Mesodermal cell (in vitro differentiated cells): ENCODE measurements around the gene PDE4A.
"Not testable (repeated sequence)": the region's sequence is repeated elsewhere in the genome, so short reads cannot be mapped to it uniquely, and the experiment has no call there.

Experiments used
- H3K27ac ChIP-seq: 2 replicates; pipeline ENCODE4 v1.7.0; 2013; ENCODE audit warnings: mild to moderate bottlenecking, low read depth, low read length, moderate library complexity; ENCODE audit not compliant: severe bottlenecking
- H3K36me3 ChIP-seq: 2 replicates; pipeline ENCODE4 v1.7.1; 2013; ENCODE audit warnings: mild to moderate bottlenecking, low read length, moderate library complexity; ENCODE audit not compliant: control insufficient read depth, insufficient read depth
- H3K4me1 ChIP-seq: one replicate; pipeline ENCODE4 v1.7.1; 2013; ENCODE audit warnings: mild to moderate bottlenecking, low read length; ENCODE audit not compliant: insufficient read depth, control insufficient read depth, poor library complexity, severe bottlenecking
- H3K4me3 ChIP-seq: 2 replicates; pipeline ENCODE4 v1.7.0; 2013; ENCODE audit warnings: low read length, control low read depth, mild to moderate bottlenecking; ENCODE audit not compliant: insufficient read depth, poor library complexity, severe bottlenecking; ENCODE audit errors: extremely low read depth
- H3K9me3 ChIP-seq: 2 replicates; pipeline ENCODE4 v1.7.1; 2013; ENCODE audit warnings: mild to moderate bottlenecking, low read length, moderate library complexity; ENCODE audit not compliant: control insufficient read depth
- WGBS, 2 experiments: methylation state at CpG; one replicate each; pipeline ENCODE4 v1.1.5; 2013; ENCODE audit warnings: missing lambda C conversion rate in 2 of 2; ENCODE audit not compliant: insufficient coverage in 2 of 2; 5-methylcytosine and 5-hydroxymethylcytosine counted together

PDE4A gene

GRCh38 chr19:10450853-10451609 lies 30.7 kb downstream of the PDE4A start:
- Histone ChIP-seq H3K4me3 (no peak overlapping the region), H3K9me3 (no peaks in the 10 kb centered on the region), H3K27ac (no peak overlapping the region), H3K36me3 (peaks cover 3% of the 10 kb centered on the region), H3K4me1 (no peaks in the 10 kb centered on the region)
- 85 to 91% methylated on average over 16 to 18 of the region's 25 CpGs for WGBS, 2 experiments

DNA sequence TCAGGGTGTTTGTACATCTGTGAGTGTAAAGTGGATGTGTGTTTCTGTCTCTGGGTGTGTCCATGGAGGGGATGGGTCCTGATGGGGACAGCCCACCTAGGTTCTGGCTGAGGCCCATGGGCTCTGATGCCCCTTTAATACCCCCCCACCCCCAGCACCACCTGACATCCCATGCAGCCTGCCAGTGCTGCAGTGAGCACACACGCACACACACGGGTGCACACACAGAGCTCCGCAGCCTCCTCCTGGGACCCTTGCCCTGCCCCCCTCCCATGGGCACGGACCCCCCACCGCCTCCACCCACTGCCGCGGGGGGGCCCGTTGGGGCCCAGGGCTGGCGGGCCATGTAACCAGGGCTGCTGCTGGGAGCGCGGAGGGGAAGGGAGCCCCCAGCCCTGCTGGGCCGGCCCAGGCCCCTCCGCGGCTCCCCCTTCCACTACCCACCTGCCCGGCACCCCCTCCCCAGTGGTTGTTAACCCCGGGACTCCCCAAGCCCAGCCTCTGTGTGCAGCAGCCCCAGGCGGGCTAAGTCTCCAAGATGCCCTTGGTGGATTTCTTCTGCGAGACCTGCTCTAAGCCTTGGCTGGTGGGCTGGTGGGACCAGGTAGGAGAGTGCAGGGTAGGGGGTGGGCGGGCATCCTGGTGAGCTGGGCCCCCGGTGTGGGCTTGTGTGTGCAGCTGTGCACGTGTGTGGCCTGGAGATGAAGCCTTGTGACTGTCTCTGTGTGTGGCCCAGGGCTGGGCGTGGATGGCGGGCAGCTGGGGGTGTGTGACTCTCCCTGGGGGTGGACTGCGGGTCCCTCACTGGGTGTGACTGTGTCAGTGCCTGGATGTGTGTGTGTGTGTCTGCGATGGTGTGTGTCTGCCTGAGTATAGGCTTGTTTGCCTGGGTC lies 32.6 kb downstream of the PDE4A start:
- Histone ChIP-seq H3K4me1 (no peaks in the 10 kb centered on the region), H3K27ac (no peak overlapping the region), H3K36me3 (peaks cover 3% of the 10 kb centered on the region), H3K9me3 (no peaks in the 10 kb centered on the region), H3K4me3 (no peak overlapping the region)
- WGBS, 2 experiments: 81 to 93% methylated on average over 6 to 13 of the region's 25 CpGs

- H3K36me3 ChIP-seq: peaks cover 1% of the 10 kb centered on the region
- H3K9me3 ChIP-seq: no peaks in the 10 kb centered on the region
- no peak overlapping the region for H3K4me3 ChIP-seq
- no peak overlapping the region for H3K27ac ChIP-seq
- H3K4me1 ChIP-seq: no peaks in the 10 kb centered on the region
- WGBS, 2 experiments: 100% methylated on average over 1 of the region's 4 CpGs; no CpG with 5 or more reads in 1 of the 2 experiments
Observed at GRCh38 chr19:10453852-10454251, 33.5 kb downstream of the PDE4A start.

DNA sequence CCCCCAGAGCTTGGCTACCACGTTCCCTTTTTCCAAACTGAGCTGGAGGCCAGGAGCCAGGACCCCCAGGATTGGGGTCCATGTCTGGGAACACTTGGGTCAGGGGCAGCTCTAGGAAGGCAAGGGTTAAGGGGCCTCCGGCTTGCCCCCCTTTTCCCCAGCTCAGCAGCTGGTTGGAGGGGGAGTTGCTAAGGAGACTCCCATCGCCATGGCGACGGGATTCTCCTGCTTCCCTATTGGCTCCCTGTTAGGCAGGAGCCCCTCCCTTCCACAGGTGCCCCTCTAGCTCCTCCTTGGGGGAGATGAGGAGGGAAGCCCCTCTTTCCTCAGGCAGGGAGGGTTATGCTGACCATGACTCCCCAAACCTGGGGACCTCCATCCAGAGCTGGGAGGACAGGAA lies 33.9 kb downstream of the PDE4A start:
- no peaks in the 10 kb centered on the region for H3K36me3 ChIP-seq
- H3K9me3 ChIP-seq: no peaks in the 10 kb centered on the region
- H3K4me1 ChIP-seq: no peaks in the 10 kb centered on the region
- WGBS, 2 experiments: 20 to 33% methylated on average over 1 of the region's 5 CpGs
- H3K4me3 ChIP-seq: no peak overlapping the region
- H3K27ac ChIP-seq: no peak overlapping the region

- WGBS, 2 experiments: 81 to 95% methylated on average over 6 to 7 of the region's 7 CpGs
Observed at GRCh38 chr19:10458733-10459132, 38.4 kb downstream of the PDE4A start.

GRCh38 chr19:10460714-10461046 lies 40.3 kb downstream of the PDE4A start:
- H3K36me3 ChIP-seq: peaks cover 7% of the 10 kb centered on the region
- H3K4me3 ChIP-seq: no peak overlapping the region
- WGBS, 2 experiments: 58 to 63% methylated on average over 3 to 5 of the region's 8 CpGs
- no peaks in the 10 kb centered on the region for H3K9me3 ChIP-seq
- peaks cover 3% of the 10 kb centered on the region for H3K4me1 ChIP-seq
- no peak overlapping the region for H3K27ac ChIP-seq

More at GRCh38 chr19:10458733-10459132, 38.4 kb downstream of the PDE4A start:
- H3K36me3 ChIP-seq, H3K4me3 ChIP-seq, H3K4me1 ChIP-seq, H3K9me3 ChIP-seq, H3K27ac ChIP-seq: not testable (repeated sequence)

DNA sequence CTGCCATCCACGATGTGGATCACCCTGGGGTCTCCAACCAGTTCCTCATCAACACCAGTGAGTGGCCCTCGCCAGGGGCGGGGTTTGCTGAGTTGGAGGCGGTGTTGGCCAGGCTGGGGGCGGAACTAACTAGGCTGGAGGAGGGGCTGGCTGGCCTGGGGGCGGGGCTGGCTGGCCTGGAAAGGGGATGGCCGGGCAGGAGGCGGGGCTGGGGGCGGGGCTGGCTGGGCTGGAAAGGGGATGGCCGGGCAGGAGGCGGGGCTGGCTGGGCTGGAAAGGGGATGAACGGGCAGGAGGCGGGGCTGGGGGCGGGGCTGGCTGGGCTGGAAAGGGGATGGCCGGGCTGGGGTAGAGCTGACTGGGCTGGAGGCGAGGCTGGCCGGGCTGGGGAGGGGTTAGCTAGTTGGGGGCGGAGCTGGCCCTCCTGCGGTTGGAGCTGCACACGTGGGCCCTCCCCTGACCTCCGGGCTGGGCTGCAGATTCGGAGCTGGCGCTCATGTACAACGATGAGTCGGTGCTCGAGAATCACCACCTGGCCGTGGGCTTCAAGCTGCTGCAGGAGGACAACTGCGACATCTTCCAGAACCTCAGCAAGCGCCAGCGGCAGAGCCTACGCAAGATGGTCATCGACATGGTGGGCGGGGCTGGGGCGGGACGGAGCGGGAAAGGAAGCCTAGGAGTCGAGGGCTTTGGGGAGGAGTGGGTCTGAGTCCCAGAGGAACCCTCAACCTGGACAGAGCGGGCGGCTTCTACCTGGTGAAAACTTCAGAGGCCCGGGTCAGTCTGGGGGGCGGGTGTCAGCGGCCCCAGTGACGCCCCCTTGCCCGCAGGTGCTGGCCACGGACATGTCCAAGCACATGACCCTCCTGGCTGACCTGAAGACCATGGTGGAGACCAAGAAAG lies 41.0 kb downstream of the PDE4A start:
- peak overlapping the region; percentile 26 for H3K4me3 ChIP-seq
- WGBS, 2 experiments: 16 to 21% methylated on average over 30 to 31 of the region's 45 CpGs
- H3K9me3 ChIP-seq: no peaks in the 10 kb centered on the region
- H3K27ac ChIP-seq: no peak overlapping the region
- peaks cover 7% of the 10 kb centered on the region for H3K36me3 ChIP-seq
- H3K4me1 ChIP-seq: peaks cover 3% of the 10 kb centered on the region

- not testable (repeated sequence) for H3K9me3 ChIP-seq, H3K4me1 ChIP-seq, H3K27ac ChIP-seq, H3K4me3 ChIP-seq, H3K36me3 ChIP-seq
- 90 to 93% methylated on average over 9 to 12 of the region's 15 CpGs for WGBS, 2 experiments
Observed at GRCh38 chr19:10462042-10462441, 41.7 kb downstream of the PDE4A start.

DNA sequence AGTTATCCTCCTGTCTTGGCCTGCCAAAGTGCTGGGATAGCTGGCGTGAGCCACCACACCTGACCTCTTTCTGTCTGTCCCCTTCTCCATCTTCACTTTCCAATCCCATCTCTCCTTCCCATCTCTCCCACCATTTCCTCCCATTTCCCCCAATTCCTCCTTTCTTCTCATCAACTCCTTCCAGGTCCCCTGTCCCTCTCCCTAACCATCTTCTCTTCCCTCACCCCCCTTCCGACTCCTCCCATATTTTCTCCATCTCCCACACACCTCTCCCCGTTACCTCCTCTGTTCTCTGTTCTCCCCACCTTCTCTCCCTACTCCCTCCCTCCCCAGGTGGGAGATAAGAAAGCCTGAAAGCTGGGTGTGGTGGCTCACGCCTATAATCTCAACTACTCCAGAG lies 42.2 kb downstream of the PDE4A start:
- Histone ChIP-seq H3K36me3 (peaks cover 13% of the 10 kb centered on the region), H3K4me3 (no peak overlapping the region), H3K9me3 (no peaks in the 10 kb centered on the region), H3K4me1 (peaks cover 3% of the 10 kb centered on the region), H3K27ac (no peak overlapping the region)
- 80 to 89% methylated on average over 1 of the region's 4 CpGs for WGBS, 2 experiments

- H3K9me3 ChIP-seq: no peaks in the 10 kb centered on the region
- H3K4me1 ChIP-seq: peaks cover 3% of the 10 kb centered on the region
- 100% methylated on average over 3 to 4 of the region's 5 CpGs for WGBS, 2 experiments
- no peak overlapping the region for H3K4me3 ChIP-seq
- no peak overlapping the region for H3K27ac ChIP-seq
- peaks cover 13% of the 10 kb centered on the region for H3K36me3 ChIP-seq
Observed at GRCh38 chr19:10464456-10464855, 44.1 kb downstream of the PDE4A start.
